HepG2 (cell line): Measurements from ENCODE around the gene FAIM2. TPM values are rescaled to one million over a fixed set of nuclear protein-coding genes. Genes with fewer than 3 reads are reported as not detected.

Source experiments
- ATAC-seq: fragments of 200-7000 bp; cut with Tn5 transposase; 3 replicates; pipeline ENCODE4 v1.9.1; 2020; ENCODE audit warnings: mild to moderate bottlenecking, moderate library complexity
- BruUV-seq: library from RNA; stranded (reverse); fragments of 400-500 nt; replicated peaks from 2 replicates; lab custom pipeline; 2021; lab: Mats Ljungman, UMichigan
- CTCF ChIA-PET: fragments of 300-600 bp; formaldehyde crosslinking; extraction: SDS; loops from one replicate; lab custom pipeline; 2021; ENCODE audit warnings: low total read pairs, inconsistent platforms, low intra/inter-chr PET ratio; lab: Yijun Ruan, JAX
- POLR2A ChIA-PET: fragments of 350-600 bp; sonication (Branson Sonifier 250); formaldehyde crosslinking; loops from one replicate; lab custom pipeline; 2020; ENCODE audit warnings: antibody characterized with exemption, inconsistent platforms; lab: Yijun Ruan, JAX
- DNase-seq: peaks from one replicate; pipeline ENCODE4 v3.0.0-alpha.2; 2015; ENCODE audit warnings: low spot score
- FAIRE-seq: peaks from 3 replicates; lab custom pipeline; 2011; peaks lifted over from hg19 to GRCh38; lab: Jason Lieb, UNC
- H2AFZ ChIP-seq: one replicate; pipeline ENCODE4 v1.6.1; 2011; ENCODE audit warnings: low read length, inconsistent platforms
- H3K27ac ChIP-seq: fragments of 300-600 bp; 3 replicates; pipeline ENCODE4 v1.8.0; 2011; ENCODE audit warnings: mixed run types, mild to moderate bottlenecking, mixed read lengths, low read length, inconsistent platforms; ENCODE audit not compliant: insufficient read depth; ENCODE audit errors: extremely low read length
- H3K27me3 ChIP-seq, 2 experiments: fragments of 200-600 bp in 1 of 2; 2 replicates in 1 of 2; 3 replicates in 1 of 2; pipeline versions ENCODE4 v1.6.0 to v1.8.0; 2011; ENCODE audit warnings: low read length in 2 of 2, mild to moderate bottlenecking in 2 of 2, moderate library complexity in 2 of 2, inconsistent platforms in 1 of 2; ENCODE audit not compliant: insufficient read depth in 2 of 2, control insufficient read depth in 1 of 2
- H3K36me3 ChIP-seq, 2 experiments: fragments of 200-600 bp in 1 of 2; replicated peaks in 1 of 2; 2 replicates in 1 of 2; 3 replicates in 1 of 2; pipeline versions ENCODE4 v1.5.1 to v1.8.0; 2011; ENCODE audit warnings: low read length in 2 of 2, inconsistent platforms in 1 of 2; ENCODE audit not compliant: insufficient read depth in 2 of 2, control insufficient read depth in 1 of 2
- H3K4me1 ChIP-seq: 2 replicates; pipeline ENCODE4 v1.5.1; 2012; ENCODE audit warnings: low read length, inconsistent platforms; ENCODE audit not compliant: insufficient read depth
- H3K4me2 ChIP-seq: 2 replicates; pipeline ENCODE4 v1.6.0; 2011; ENCODE audit warnings: low read depth, low read length, inconsistent platforms
- H3K4me3 ChIP-seq, 3 experiments: fragments of 200-600 bp in 1 of 3; sonication (generic), shearing (Covaris generic) in 1 of 3; replicated peaks in 1 of 3; 2 replicates each; pipeline ENCODE4 v1.5.1; 2011 to 2016; ENCODE audit warnings: low read length in 3 of 3, inconsistent platforms in 2 of 3, low read depth in 2 of 3, mild to moderate bottlenecking in 2 of 3, control low read depth in 1 of 3, mixed read lengths in 1 of 3; ENCODE audit not compliant: insufficient read depth in 1 of 3
- H3K79me2 ChIP-seq: one replicate; pipeline ENCODE4 v1.6.1; 2011; ENCODE audit warnings: low read length, inconsistent platforms; ENCODE audit not compliant: insufficient read depth
- H3K9ac ChIP-seq: 2 replicates; pipeline ENCODE4 v1.6.0; 2011; ENCODE audit warnings: mild to moderate bottlenecking, low read depth, low read length, inconsistent platforms; ENCODE audit not compliant: insufficient read depth
- H3K9me3 ChIP-seq: 2 replicates; pipeline ENCODE4 v1.5.1; 2012; ENCODE audit warnings: mild to moderate bottlenecking, low read length
- H4K20me1 ChIP-seq: 2 replicates; pipeline ENCODE4 v1.6.0; 2011; ENCODE audit warnings: inconsistent platforms, mild to moderate bottlenecking, low read length, moderate library complexity; ENCODE audit not compliant: insufficient read depth
- BRCA1 ChIP-seq: sonication (generic); formaldehyde crosslinking; IDR thresholded peaks from 2 replicates; pipeline ENCODE4 v1.4.0; 2020; ENCODE audit warnings: missing genetic modification reagents
- FOSL1 ChIP-seq: sonication (generic); formaldehyde crosslinking; IDR thresholded peaks from 2 replicates; pipeline ENCODE4 v1.9.0; 2021; ENCODE audit warnings: missing genetic modification reagents, borderline replicate concordance
- NFATC3 ChIP-seq: sonication (generic); formaldehyde crosslinking; IDR thresholded peaks from 2 replicates; pipeline ENCODE4 v1.5.1; 2020; ENCODE audit warnings: mild to moderate bottlenecking, missing genetic modification reagents
- SMAD1 ChIP-seq: sonication (generic); formaldehyde crosslinking; IDR thresholded peaks from 2 replicates; pipeline ENCODE4 v1.4.0; 2020; ENCODE audit warnings: missing genetic modification reagents, low read depth, mild to moderate bottlenecking, borderline replicate concordance
- TFE3 ChIP-seq: IDR thresholded peaks from 2 replicates; pipeline ENCODE4 v1.6.1; 2016
- YY1 ChIP-seq: IDR thresholded peaks from 2 replicates; pipeline ENCODE4 v1.6.1; 2011; ENCODE audit warnings: low read length, low read depth, moderate library complexity, mild to moderate bottlenecking; ENCODE audit not compliant: insufficient read depth, insufficient replicate concordance
- ZNF142 ChIP-seq: sonication (generic); formaldehyde crosslinking; IDR thresholded peaks from 2 replicates; pipeline ENCODE4 v1.4.0; 2020; ENCODE audit warnings: missing genetic modification reagents
- ZSCAN5A ChIP-seq: sonication (generic); formaldehyde crosslinking; IDR thresholded peaks from 2 replicates; pipeline ENCODE4 v1.8.0; 2022; ENCODE audit warnings: mild to moderate bottlenecking, missing genetic modification reagents, borderline replicate concordance
- WGBS: methylation state at CpG from one replicate; pipeline ENCODE4 v1.1.6; 2017; ENCODE audit warnings: low lambda C conversion rate; 5-methylcytosine and 5-hydroxymethylcytosine counted together
- in situ Hi-C: cut with HindIII; loops from 2 replicates; pipeline ENCODE4 v1.10.0; 2017; ENCODE audit warnings: low pct_unique_long_range_greater_than_20kb; ENCODE audit not compliant: extremely low pct_ligation_motif_present
- intact Hi-C: fragments of 100-400 bp; cut with micrococcal nuclease; formaldehyde crosslinking; loops from one replicate; pipeline ENCODE4 v1.10.0; 2022; ENCODE audit not compliant: unreplicated experiment
- polyA plus RNA-seq, 8 experiments: library from polyadenylated mRNA; depleted of rRNA in 3 of 8; stranded (reverse) in 7 of 8; unstranded in 1 of 8; fragments of >200 nt; fragmentation: Illumina TruSeq in 4 of 8; extraction: Trizol in 4 of 8; gene quantifications; 2 replicates each; pipeline versions ENCODE4 v1.2.1 to v1.2.3, GENCODE V29; 2011 to 2016; ENCODE audit warnings: low read depth in 4 of 8, missing spikeins in 1 of 8, mixed read lengths in 1 of 8; ENCODE audit not compliant: insufficient read depth in 1 of 8
- total RNA-seq, 5 experiments: library from RNA; depleted of rRNA; stranded (reverse); fragments of >200 nt; fragmentation: Illumina TruSeq; extraction: Trizol; gene quantifications; 2 replicates each; pipeline ENCODE4 v1.2.3, GENCODE V29; 2016; ENCODE audit warnings: low read depth in 1 of 5

The FAIM2 gene
- total and polyA plus RNA-seq, 2 of the 13 experiments (the other 11 are each of a cell fraction or from before 2014, with no cell fraction given) = not detected

- no peak overlapping the region for H3K27ac ChIP-seq
- peaks cover 17% of the 10 kb centered on the region for H3K4me1 ChIP-seq
- H3K79me2 ChIP-seq = no peaks in the 10 kb centered on the region
- no peak overlapping the region for H2AFZ ChIP-seq
- FAIRE-seq (no peak), ATAC-seq (peak; percentile 58), DNase-seq (no peak)
- ChIA-PET CTCF (no interaction called here), POLR2A (no interaction called here)
- no peaks in the 10 kb centered on the region for H4K20me1 ChIP-seq
- H3K4me2 ChIP-seq = no peak overlapping the region
- intact Hi-C loops = loop anchor here (10.0 kb wide), 1 partner anchor 75 kb away; no protein-coding TSS in a partner anchor
- H3K9ac ChIP-seq = no peak overlapping the region
- H3K4me3 ChIP-seq = no peak overlapping the region
- in situ Hi-C loops = loop anchor here (5.0 kb wide), 1 partner anchor 72 kb away; no protein-coding TSS in a partner anchor
- no peaks in the 10 kb centered on the region for H3K36me3 ChIP-seq
- peaks cover 1 to 2% of the 10 kb centered on the region in 2 experiments; a peak in 3 of 5 replicates for H3K27me3 ChIP-seq
- H3K9me3 ChIP-seq = no peaks in the 10 kb centered on the region
- no TSS peak for BruUV-seq
- TF ChIP-seq TFE3 (CRISPR knock-in tag) = no peak
- no peak for TF ChIP-seq NFATC3
- no peak for TF ChIP-seq ZSCAN5A (CRISPR knock-in tag)
- TF ChIP-seq BRCA1 (CRISPR knock-in tag) = no peak
- no peak for TF ChIP-seq ZNF142 (CRISPR knock-in tag)
- TF ChIP-seq YY1 = no peak
- TF ChIP-seq FOSL1 (CRISPR knock-in tag) = no peak
- no peak for TF ChIP-seq SMAD1 (CRISPR knock-in tag)
- 0% methylated on average over 1 of the region's 1 CpG for WGBS
These were observed 36.0 kb upstream of the FAIM2 start for GRCh38 chr12:49939707-49940106.
